OCI-LY1 (cell line): ENCODE data around the gene LRRC2.

Source experiments
- H2AFZ ChIP-seq: fragments of 200-600 bp; sonication (generic), shearing (Covaris generic); 2 replicates; pipeline ENCODE4 v1.6.0; 2014; ENCODE audit warnings: antibody characterized with exemption, mild to moderate bottlenecking, low read length
- H3F3A ChIP-seq: fragments of 200-600 bp; sonication (generic), shearing (Covaris generic); 2 replicates; pipeline ENCODE4 v1.6.0; 2014; ENCODE audit warnings: mild to moderate bottlenecking, antibody characterized with exemption, low read length, moderate library complexity; ENCODE audit not compliant: insufficient read depth
- H3K27ac ChIP-seq: fragments of 200-600 bp; sonication (generic); 2 replicates; pipeline ENCODE4 v1.5.1; 2014; ENCODE audit warnings: low read length, mixed run types, mild to moderate bottlenecking, low read depth; ENCODE audit not compliant: poor library complexity, severe bottlenecking
- H3K27me3 ChIP-seq: fragments of 200-600 bp; sonication (generic); 2 replicates; pipeline ENCODE4 v1.6.0; 2014; ENCODE audit warnings: antibody characterized with exemption, mild to moderate bottlenecking, low read length, moderate library complexity; ENCODE audit not compliant: insufficient read depth
- H3K36me3 ChIP-seq: fragments of 200-600 bp; sonication (generic); 2 replicates; pipeline ENCODE4 v1.6.1; 2014; ENCODE audit warnings: mild to moderate bottlenecking, antibody characterized with exemption, low read length, moderate library complexity, mixed read lengths; ENCODE audit not compliant: insufficient read depth
- H3K4me1 ChIP-seq: fragments of 200-600 bp; sonication (generic); 2 replicates; pipeline ENCODE4 v1.5.1; 2014; ENCODE audit warnings: mild to moderate bottlenecking, low read length, moderate library complexity; ENCODE audit not compliant: insufficient read depth, severe bottlenecking
- H3K4me2 ChIP-seq: fragments of 200-600 bp; sonication (generic), shearing (Covaris generic); 2 replicates; pipeline ENCODE4 v1.6.1; 2014; ENCODE audit warnings: low read length
- H3K4me3 ChIP-seq: fragments of 200-600 bp; sonication (generic); 2 replicates; pipeline ENCODE4 v1.5.1; 2014; ENCODE audit warnings: low read length, low read depth, mild to moderate bottlenecking, mixed read lengths; ENCODE audit not compliant: poor library complexity, severe bottlenecking
- H3K79me2 ChIP-seq: fragments of 200-600 bp; shearing (Covaris generic); 2 replicates; pipeline ENCODE4 v1.6.1; 2016; ENCODE audit warnings: mixed run types, low read length, mixed read lengths; ENCODE audit not compliant: insufficient read depth
- H3K9ac ChIP-seq: fragments of 200-600 bp; sonication (generic), shearing (Covaris generic); 2 replicates; pipeline ENCODE4 v1.6.1; 2014; ENCODE audit warnings: mild to moderate bottlenecking, low read length, mixed read lengths
- H3K9me2 ChIP-seq: fragments of 200-600 bp; sonication (generic), shearing (Covaris generic); 2 replicates; pipeline ENCODE4 v1.6.1; 2014; ENCODE audit warnings: low read depth, mild to moderate bottlenecking, low read length, mixed read lengths
- H3K9me3 ChIP-seq: fragments of 200-600 bp; shearing (Covaris generic); 2 replicates; pipeline ENCODE4 v1.6.1; 2014; ENCODE audit warnings: low read length, mixed read lengths
- H4K20me1 ChIP-seq: fragments of 200-600 bp; sonication (generic), shearing (Covaris generic); 2 replicates; pipeline ENCODE4 v1.6.0; 2016; ENCODE audit warnings: mild to moderate bottlenecking, low read length; ENCODE audit not compliant: insufficient read depth
- EZH2 ChIP-seq: fragments of 200-600 bp; sonication (generic), shearing (Covaris generic); IDR thresholded peaks from 2 replicates; pipeline ENCODE4 v1.8.0; 2017; ENCODE audit warnings: borderline replicate concordance, mixed run types, mild to moderate bottlenecking, antibody characterized with exemption, low read length, moderate library complexity, mixed read lengths
- TF ChIP-seq, protein P1 (sequence below): fragments of 200-600 bp; sonication (generic), shearing (Covaris generic); IDR thresholded peaks from 2 replicates; pipeline ENCODE4 v1.5.1; 2017; ENCODE audit warnings: mild to moderate bottlenecking, antibody characterized with exemption, low read length, moderate library complexity, mixed read lengths

The LRRC2 gene

DNA sequence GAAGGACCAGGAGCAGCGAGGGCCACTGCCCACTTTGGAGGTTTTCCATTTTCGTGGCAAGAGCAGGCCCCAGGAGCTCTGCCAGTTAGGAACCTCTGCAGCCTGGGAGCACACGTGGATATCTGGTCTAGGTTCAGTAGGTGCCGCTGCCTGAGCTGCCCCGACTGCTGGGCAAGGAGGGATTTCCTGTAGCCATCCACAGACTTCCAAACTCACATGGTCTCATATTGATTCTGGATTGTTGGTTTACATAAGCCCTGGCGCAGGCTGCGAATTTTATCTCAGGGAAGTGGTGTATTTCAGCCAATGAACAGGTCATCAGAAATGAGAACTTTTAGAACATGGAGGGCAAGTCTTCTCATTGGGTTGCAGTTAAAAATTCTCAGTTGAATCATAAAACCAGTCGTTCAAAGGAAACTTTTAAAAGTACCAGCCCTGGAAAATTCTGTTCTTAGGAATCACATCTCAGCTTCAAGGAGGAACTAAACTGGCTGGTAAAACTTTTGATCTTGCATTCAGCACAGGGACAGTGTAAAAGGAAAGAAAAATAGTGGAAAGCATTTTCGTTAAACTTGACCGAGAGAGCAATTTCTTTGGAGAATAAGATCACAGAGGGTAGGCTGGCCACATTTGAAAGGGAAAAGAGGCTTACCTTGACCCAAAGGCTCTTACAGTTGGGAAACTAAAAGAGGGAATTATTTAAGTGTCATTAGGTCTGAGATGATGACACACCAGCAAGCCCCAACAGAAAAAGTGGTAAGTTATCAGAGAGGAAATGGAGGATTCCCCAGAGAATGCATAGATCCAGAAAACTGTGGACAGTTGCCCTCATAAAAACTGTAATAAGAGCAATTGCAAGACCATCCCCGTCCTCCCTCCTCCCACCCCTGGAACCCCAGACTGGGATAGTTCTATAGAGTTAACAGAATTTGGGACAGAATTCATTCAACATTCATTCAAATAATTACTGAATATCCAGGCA, 74.7 kb downstream of the LRRC2 start:
- Histone ChIP-seq H3K27me3 (no peaks in the 10 kb centered on the region), H3K9me3 (no peaks in the 10 kb centered on the region), H3K4me1 (no peaks in the 10 kb centered on the region), H3K4me2 (no peak overlapping the region), H3K9ac (no peak overlapping the region), H3F3A (no peaks in the 10 kb centered on the region), H2AFZ (no peak overlapping the region), H3K79me2 (no peaks in the 10 kb centered on the region), H3K4me3 (no peak overlapping the region), H3K36me3 (no peaks in the 10 kb centered on the region), H3K9me2 (no peaks in the 10 kb centered on the region), H4K20me1 (no peaks in the 10 kb centered on the region), H3K27ac (no peak overlapping the region)
- TF ChIP-seq EZH2, result no peak
- TF ChIP-seq, protein P1, sequence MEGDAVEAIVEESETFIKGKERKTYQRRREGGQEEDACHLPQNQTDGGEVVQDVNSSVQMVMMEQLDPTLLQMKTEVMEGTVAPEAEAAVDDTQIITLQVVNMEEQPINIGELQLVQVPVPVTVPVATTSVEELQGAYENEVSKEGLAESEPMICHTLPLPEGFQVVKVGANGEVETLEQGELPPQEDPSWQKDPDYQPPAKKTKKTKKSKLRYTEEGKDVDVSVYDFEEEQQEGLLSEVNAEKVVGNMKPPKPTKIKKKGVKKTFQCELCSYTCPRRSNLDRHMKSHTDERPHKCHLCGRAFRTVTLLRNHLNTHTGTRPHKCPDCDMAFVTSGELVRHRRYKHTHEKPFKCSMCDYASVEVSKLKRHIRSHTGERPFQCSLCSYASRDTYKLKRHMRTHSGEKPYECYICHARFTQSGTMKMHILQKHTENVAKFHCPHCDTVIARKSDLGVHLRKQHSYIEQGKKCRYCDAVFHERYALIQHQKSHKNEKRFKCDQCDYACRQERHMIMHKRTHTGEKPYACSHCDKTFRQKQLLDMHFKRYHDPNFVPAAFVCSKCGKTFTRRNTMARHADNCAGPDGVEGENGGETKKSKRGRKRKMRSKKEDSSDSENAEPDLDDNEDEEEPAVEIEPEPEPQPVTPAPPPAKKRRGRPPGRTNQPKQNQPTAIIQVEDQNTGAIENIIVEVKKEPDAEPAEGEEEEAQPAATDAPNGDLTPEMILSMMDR, result no peak

DNA sequence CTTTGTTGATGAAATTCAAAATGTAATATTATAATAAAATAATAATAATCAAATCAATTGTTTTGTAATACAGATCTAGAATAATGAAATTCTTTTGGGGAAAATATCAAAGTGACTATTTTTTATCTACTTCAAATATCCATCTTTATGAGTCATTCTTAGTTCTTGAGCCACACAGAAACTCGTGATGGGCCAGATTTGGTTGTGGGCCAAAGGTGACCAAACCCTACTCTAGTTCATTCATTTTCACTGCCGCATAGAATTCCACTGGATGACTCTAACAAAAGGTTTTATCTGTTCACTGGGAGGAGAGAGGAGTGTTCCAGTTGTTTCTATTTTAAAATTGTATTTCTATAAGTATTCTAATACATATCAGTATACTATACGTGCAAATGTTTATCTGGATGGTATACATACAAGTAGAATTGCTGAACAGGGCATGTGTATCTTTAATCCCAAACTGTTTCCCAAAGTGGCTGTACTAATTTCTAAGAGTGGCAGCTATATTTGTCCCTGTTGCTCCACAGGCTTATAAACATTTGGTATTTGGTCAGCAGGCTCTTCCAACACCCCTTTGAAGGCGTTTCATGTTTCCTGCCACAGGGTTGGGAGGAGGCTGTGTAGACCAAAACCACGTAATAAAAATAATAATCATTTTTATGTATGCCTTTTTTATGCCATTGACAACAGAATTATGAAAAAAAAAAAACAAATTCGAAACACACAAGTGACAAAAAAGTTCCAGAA, 75.6 kb downstream of the LRRC2 start:
- TF ChIP-seq, protein P1, result no peak
- no peak for TF ChIP-seq EZH2
- Histone ChIP-seq H2AFZ (no peak overlapping the region), H3K4me2 (no peak overlapping the region), H3K9ac (no peak overlapping the region), H3K79me2 (no peaks in the 10 kb centered on the region), H3K27ac (no peak overlapping the region), H3K27me3 (no peaks in the 10 kb centered on the region), H3K9me3 (no peaks in the 10 kb centered on the region), H4K20me1 (no peaks in the 10 kb centered on the region), H3F3A (no peaks in the 10 kb centered on the region), H3K4me3 (no peak overlapping the region), H3K36me3 (no peaks in the 10 kb centered on the region), H3K4me1 (no peaks in the 10 kb centered on the region), H3K9me2 (no peaks in the 10 kb centered on the region)

DNA sequence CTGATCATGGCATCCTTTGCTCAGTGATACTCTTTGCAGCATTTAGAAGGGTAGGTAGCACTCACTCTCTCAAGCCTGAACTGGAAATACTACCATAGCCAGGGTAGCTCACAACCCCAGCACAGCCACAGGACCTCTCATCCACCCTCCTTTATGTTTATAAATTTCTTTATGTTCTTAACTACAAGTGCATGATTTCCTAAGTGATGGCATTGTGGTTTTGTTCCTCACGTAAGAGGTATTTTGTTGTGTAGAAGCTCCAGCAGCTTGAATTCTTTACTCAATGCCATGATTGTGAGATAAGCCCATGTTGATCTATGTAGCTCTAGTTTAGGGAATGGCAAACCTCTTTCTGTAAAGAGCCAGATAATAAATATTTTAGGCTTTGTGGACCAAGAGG, 76.2 kb downstream of the LRRC2 start:
- no peaks in the 10 kb centered on the region for H4K20me1 ChIP-seq
- H3K79me2 ChIP-seq, result no peaks in the 10 kb centered on the region
- H3K9me2 ChIP-seq, result no peaks in the 10 kb centered on the region
- no peaks in the 10 kb centered on the region for H3K4me1 ChIP-seq
- H3K27ac ChIP-seq, result no peak overlapping the region
- no peak overlapping the region for H2AFZ ChIP-seq
- H3K9ac ChIP-seq, result no peak overlapping the region
- H3K27me3 ChIP-seq, result no peaks in the 10 kb centered on the region
- no peak overlapping the region for H3K4me2 ChIP-seq
- H3K4me3 ChIP-seq, result no peak overlapping the region
- H3K36me3 ChIP-seq, result no peaks in the 10 kb centered on the region
- no peaks in the 10 kb centered on the region for H3F3A ChIP-seq
- no peak for TF ChIP-seq EZH2
- TF ChIP-seq, protein P1, result no peak
- no peaks in the 10 kb centered on the region for H3K9me3 ChIP-seq
